CD4-positive, alpha-beta T cell treated with Interferon alpha-2 for 1 hour (primary cell): ENCODE data around the gene USP34.
A peak's percentile ranks its signal among the peaks of the same experiment; 100 is the strongest.
"Not testable (repeated sequence)": the region's sequence is repeated elsewhere in the genome, so short reads cannot be mapped to it uniquely, and the experiment has no call there.

Experiments
- DNase-seq, 2 donors: peaks; one replicate each; pipeline ENCODE4 v3.0.0-alpha.2; 2020 to 2022

Gene USP34

GRCh38 chr2:61426267-61426897, 44.5 kb downstream of the USP34 start:
- DNase-seq = peak; percentile 78 to 82

- no peak for DNase-seq
Observed at GRCh38 chr2:61425605-61426155, 45.2 kb downstream of the USP34 start.

- DNase-seq = no peak
Observed at GRCh38 chr2:61423714-61424113, 47.2 kb downstream of the USP34 start.

- no peak for DNase-seq
Observed at GRCh38 chr2:61421611-61422010, 49.3 kb downstream of the USP34 start.

- no peak for DNase-seq
Observed at GRCh38 chr2:61420991-61421544, 49.8 kb downstream of the USP34 start.

GRCh38 chr2:61419570-61419969, 51.3 kb downstream of the USP34 start:
- DNase-seq = no peak

- DNase-seq = peak in 1 of 2 donors; percentile 37
Observed at GRCh38 chr2:61419129-61419528, 51.8 kb downstream of the USP34 start.

- DNase-seq = no peak
Observed at GRCh38 chr2:61416871-61417645, 53.8 kb downstream of the USP34 start.

GRCh38 chr2:61415265-61415664, 55.6 kb downstream of the USP34 start:
- DNase-seq = no peak

GRCh38 chr2:61414674-61415073, 56.2 kb downstream of the USP34 start:
- DNase-seq = no peak

GRCh38 chr2:61411109-61411508, 59.8 kb downstream of the USP34 start:
- no peak for DNase-seq

GRCh38 chr2:61410185-61410584, 60.7 kb downstream of the USP34 start:
- no peak for DNase-seq

GRCh38 chr2:61405813-61406212, 65.1 kb downstream of the USP34 start:
- DNase-seq = no peak

GRCh38 chr2:61404438-61404837, 66.4 kb downstream of the USP34 start:
- DNase-seq = no peak

GRCh38 chr2:61398413-61398812, 72.5 kb downstream of the USP34 start:
- DNase-seq = no peak

- DNase-seq = no peak
Observed at GRCh38 chr2:61396005-61396404, 74.9 kb downstream of the USP34 start.

- DNase-seq = not testable (repeated sequence)
Observed at GRCh38 chr2:61387588-61387987, 83.3 kb downstream of the USP34 start.

- not testable (repeated sequence) for DNase-seq
Observed at GRCh38 chr2:61380882-61381197, 90.0 kb downstream of the USP34 start.

- no peak for DNase-seq
Observed at GRCh38 chr2:61380056-61380881, 90.6 kb downstream of the USP34 start.

- DNase-seq = no peak
Observed at GRCh38 chr2:61379521-61379920, 91.4 kb downstream of the USP34 start.

- DNase-seq = no peak
Observed at GRCh38 chr2:61378281-61378680, 92.6 kb downstream of the USP34 start.

- no peak for DNase-seq
Observed at GRCh38 chr2:61377046-61377445, 93.8 kb downstream of the USP34 start.

- no peak for DNase-seq
Observed at GRCh38 chr2:61376211-61376610, 94.7 kb downstream of the USP34 start.
